Right renal cortex interstitium (tissue), 3 donors: ENCODE data around the gene PHACTR4. TPM values are rescaled to one million over a fixed set of nuclear protein-coding genes. Genes with fewer than 3 reads are reported as not detected.

Source experiments
- polyA plus RNA-seq, 3 donors: library from polyadenylated mRNA; unstranded; fragments of 120-200 nt; gene quantifications; one replicate each; pipeline ENCODE4 v1.2.1, GENCODE V29; 2013; ENCODE audit not compliant: insufficient read length in 3 of 3

PHACTR4 gene
- polyA plus RNA-seq, 3 donors, result 81.3 to 95.9 (median 91.8) TPM

Other genes starting within 250 kb of the PHACTR4 start
- gene PTAFR, start 193.1 kb upstream of the PHACTR4 start, polyA plus RNA-seq, result 1 to 10 TPM; 2.0 to 2.9 (median 2.8) TPM
- gene DNAJC8, start 136.7 kb upstream of the PHACTR4 start, polyA plus RNA-seq, result 100 to 1,000 TPM; 175 to 194 (median 189) TPM
- 100 to 1,000 TPM; 252 to 299 (median 269) TPM for gene ATP5IF1, start 133.6 kb upstream of the PHACTR4 start, polyA plus RNA-seq
- 10 to 100 TPM; 15.0 to 20.0 (median 18.5) TPM for gene SESN2, start 110.2 kb upstream of the PHACTR4 start, polyA plus RNA-seq
- 10 to 100 TPM; 19.5 to 23.5 (median 23.0) TPM for gene MED18, start 40.7 kb upstream of the PHACTR4 start, polyA plus RNA-seq
- 10 to 100 TPM; 31.7 to 35.8 (median 34.2) TPM for gene RCC1, start 136.3 kb downstream of the PHACTR4 start, polyA plus RNA-seq
- 10 to 100 TPM; 21.7 to 23.3 (median 22.8) TPM for gene TRNAU1AP, start 183.3 kb downstream of the PHACTR4 start, polyA plus RNA-seq
- gene RAB42, start 222.5 kb downstream of the PHACTR4 start, polyA plus RNA-seq, result 1 to 10 TPM; 2.3 to 2.6 (median 2.5) TPM